ENCODE results near the gene LY86.

GRCh38 chr6:6591778-6592465 lies 3.4 kb downstream of the LY86 start:
- TF ChIP-seq POLR2A (IDR thresholded peaks at IDR 0.05) (no peak), CTCF (IDR thresholded peaks at IDR 0.05) (no peak)

Measured in testis (tissue), 2 donors.